Ovary (tissue), 9 donors: Measurements from ENCODE around the gene PLXDC2. TPM values are rescaled to one million over a fixed set of nuclear protein-coding genes. Genes with fewer than 3 reads are reported as not detected.

Experiments used
- DNase-seq, 5 donors: peaks; one replicate each; pipeline ENCODE4 v3.0.0-alpha.2; 2019 to 2020
- H3K27ac ChIP-seq, 2 donors: fragments of 200-600 bp; one replicate each; pipeline versions ENCODE4 v1.5.1 to v1.8.0; 2019 to 2022
- H3K27me3 ChIP-seq: fragments of 200-600 bp; one replicate; pipeline ENCODE4 v1.8.0; 2022
- H3K36me3 ChIP-seq: fragments of 200-600 bp; sonication (generic); one replicate; pipeline ENCODE4 v1.5.1; 2019
- H3K4me1 ChIP-seq: one replicate; pipeline ENCODE4 v1.8.1; 2013; ENCODE audit warnings: mild to moderate bottlenecking, moderate library complexity; ENCODE audit not compliant: insufficient read depth
- H3K4me3 ChIP-seq: fragments of 200-600 bp; sonication (generic); one replicate; pipeline ENCODE4 v1.5.1; 2017
- H3K9me3 ChIP-seq, 2 donors: fragments of 200-600 bp in 1 of 2; sonication (generic) in 1 of 2; one replicate each; pipeline versions ENCODE4 v1.5.1 to v1.8.1; 2013 to 2019; ENCODE audit warnings: mild to moderate bottlenecking in 1 of 2, moderate library complexity in 1 of 2
- EP300 ChIP-seq: sonication (generic); formaldehyde crosslinking; IDR thresholded peaks from one replicate; pipeline ENCODE4 v1.6.1; 2017; ENCODE audit warnings: antibody characterized with exemption
- POLR2A ChIP-seq: fragments of 450-650 bp; IDR thresholded peaks from one replicate; pipeline ENCODE4 v1.6.1; 2017; ENCODE audit warnings: antibody characterized with exemption, mild to moderate bottlenecking, moderate library complexity
- WGBS, 3 donors: extraction: QIAGEN DNeasy Blood & Tissue Kit in 1 of 3; methylation state at CpG; one replicate each; pipeline versions ENCODE4 v1.1.5 to v1.1.7; 2013 to 2017; 5-methylcytosine and 5-hydroxymethylcytosine counted together
- intact Hi-C, 4 donors: fragments of 100-400 bp; cut with DNase I; formaldehyde crosslinking; loops; one replicate each; pipeline versions ENCODE4 v1.11.0 to v1.15.1; 2022 to 2023
- polyA plus RNA-seq, 2 donors: library from polyadenylated mRNA; stranded (reverse); fragments of 200-250 nt in 1 of 2; fragments of 350-450 nt in 1 of 2; fragmentation: Illumina TruSeq in 1 of 2; extraction: RNeasy Lipid Tissue Mini Kit (QIAGEN cat#74804) in 1 of 2; gene quantifications; one replicate each; pipeline ENCODE4 v1.2.3, GENCODE V29; 2013 to 2014
- total RNA-seq, 7 donors: library from RNA; depleted of rRNA in 2 of 7; stranded (reverse); fragments of >200 nt in 2 of 7; fragmentation: NEBNext Ultra II Directional in 3 of 7; extraction: Animal tissue kit (Norgen Biotek cat#: 25700) in 3 of 7; gene quantifications; one replicate each; pipeline versions ENCODE4 v1.1.0 to v1.2.4, GENCODE V29; 2016 to 2023
- TF ChIP-seq, protein P1 (sequence below), 3 donors: fragments of 450-650 bp in 2 of 3; fragments of 200-600 bp in 1 of 3; IDR thresholded peaks; one replicate each; pipeline versions ENCODE4 v1.5.1 to v1.8.0; 2016 to 2022; ENCODE audit warnings: antibody characterized with exemption in 3 of 3, mild to moderate bottlenecking in 1 of 3
- donor health status: DM: no; HTN: no; CAD: no; lungs with moderate emphysema.
- donor health status: DM: no; HTN: no; CAD: no.
- donor health status: Bipolar disorder and iron deficiency.
- donor health status: DM: yes; HTN: yes; CAD: no.
- donor health status: DM: no; HTN: no; CAD: no.
- donor health status: DM: yes; HTN: yes; CAD: no.

The PLXDC2 gene
- total and polyA plus RNA-seq, 9 donors: 13.6 to 76.0 (median 38.0) TPM

DNA sequence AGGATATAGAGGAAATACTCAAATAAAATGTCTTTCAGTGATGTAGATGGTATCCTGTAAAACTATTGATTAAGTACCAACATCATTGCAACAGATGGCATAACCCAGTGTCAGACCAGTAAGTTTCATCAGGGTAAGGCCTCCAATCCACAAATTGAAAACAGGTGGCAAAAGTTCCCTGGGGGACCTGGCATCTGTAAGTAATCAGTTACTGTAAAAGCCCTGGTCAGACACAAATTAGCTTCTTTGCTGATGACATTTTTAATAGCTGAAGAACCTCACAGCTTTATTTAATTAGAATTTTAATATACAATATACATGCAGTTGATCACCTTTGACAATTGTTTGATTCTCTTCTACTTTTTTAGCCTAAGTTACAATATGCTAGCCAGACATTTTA, 152.5 kb downstream of the PLXDC2 start:
- TF ChIP-seq POLR2A: no peak
- TF ChIP-seq, protein P1, sequence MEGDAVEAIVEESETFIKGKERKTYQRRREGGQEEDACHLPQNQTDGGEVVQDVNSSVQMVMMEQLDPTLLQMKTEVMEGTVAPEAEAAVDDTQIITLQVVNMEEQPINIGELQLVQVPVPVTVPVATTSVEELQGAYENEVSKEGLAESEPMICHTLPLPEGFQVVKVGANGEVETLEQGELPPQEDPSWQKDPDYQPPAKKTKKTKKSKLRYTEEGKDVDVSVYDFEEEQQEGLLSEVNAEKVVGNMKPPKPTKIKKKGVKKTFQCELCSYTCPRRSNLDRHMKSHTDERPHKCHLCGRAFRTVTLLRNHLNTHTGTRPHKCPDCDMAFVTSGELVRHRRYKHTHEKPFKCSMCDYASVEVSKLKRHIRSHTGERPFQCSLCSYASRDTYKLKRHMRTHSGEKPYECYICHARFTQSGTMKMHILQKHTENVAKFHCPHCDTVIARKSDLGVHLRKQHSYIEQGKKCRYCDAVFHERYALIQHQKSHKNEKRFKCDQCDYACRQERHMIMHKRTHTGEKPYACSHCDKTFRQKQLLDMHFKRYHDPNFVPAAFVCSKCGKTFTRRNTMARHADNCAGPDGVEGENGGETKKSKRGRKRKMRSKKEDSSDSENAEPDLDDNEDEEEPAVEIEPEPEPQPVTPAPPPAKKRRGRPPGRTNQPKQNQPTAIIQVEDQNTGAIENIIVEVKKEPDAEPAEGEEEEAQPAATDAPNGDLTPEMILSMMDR (IDR thresholded peaks at IDR 0.05): no peak
- TF ChIP-seq EP300: no peak
- Histone ChIP-seq H3K4me1 (peaks cover 10% of the 10 kb centered on the region), H3K27me3 (no peaks in the 10 kb centered on the region), H3K27ac (no peak overlapping the region), H3K9me3 (no peaks in the 10 kb centered on the region), H3K36me3 (no peaks in the 10 kb centered on the region), H3K4me3 (no peak overlapping the region)
- no peak for DNase-seq
- intact Hi-C loops: no loop called here

DNA sequence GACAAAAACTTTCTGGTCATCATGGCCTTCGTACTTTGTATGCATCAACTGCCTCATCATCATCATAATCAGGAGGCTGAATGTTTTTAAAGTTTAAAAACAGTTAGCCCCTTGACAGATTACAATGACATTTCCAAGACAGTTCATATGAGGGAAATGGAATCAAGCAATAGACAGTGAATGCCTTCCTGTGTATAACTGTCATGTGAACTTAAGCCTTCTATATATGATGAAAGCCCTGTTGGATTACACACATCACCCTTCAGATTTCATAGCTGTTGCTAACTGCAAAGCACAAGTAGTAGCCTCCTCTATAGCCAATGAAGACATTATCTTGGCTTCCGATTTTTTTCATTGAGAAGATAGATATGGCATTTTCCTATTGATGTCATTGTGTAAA, 154.0 kb downstream of the PLXDC2 start:
- Histone ChIP-seq H3K9me3 (no peaks in the 10 kb centered on the region), H3K36me3 (no peaks in the 10 kb centered on the region), H3K27me3 (no peaks in the 10 kb centered on the region), H3K27ac (no peak overlapping the region), H3K4me1 (peaks cover 10% of the 10 kb centered on the region), H3K4me3 (no peak overlapping the region)
- intact Hi-C loops: no loop called here
- 56 to 58% (median 57%) methylated on average over 2 of the region's 2 CpGs for WGBS, 3 donors
- no peak for DNase-seq
- TF ChIP-seq, protein P1 (IDR thresholded peaks at IDR 0.05): no peak
- TF ChIP-seq POLR2A: no peak
- TF ChIP-seq EP300: no peak

DNA sequence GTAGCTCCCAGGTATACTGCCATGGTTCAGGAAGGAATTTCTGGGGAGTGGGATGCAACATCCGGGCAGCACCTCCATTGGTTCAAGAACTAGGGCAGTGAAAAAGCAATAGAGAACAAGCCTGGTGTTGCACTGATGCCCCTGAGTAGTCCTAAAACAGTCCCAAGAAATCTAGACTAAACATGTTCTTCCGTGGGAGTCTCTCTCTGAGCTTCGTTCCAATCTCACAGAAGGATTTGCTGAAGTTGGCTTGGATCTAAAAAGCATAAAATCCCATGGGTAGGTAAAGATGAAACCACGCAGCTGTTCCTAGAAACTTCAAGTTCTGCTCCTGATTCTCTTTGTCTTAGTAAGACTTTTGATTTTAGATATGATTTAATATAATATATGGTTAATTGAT, 154.5 kb downstream of the PLXDC2 start:
- Histone ChIP-seq H3K27me3 (no peaks in the 10 kb centered on the region), H3K4me1 (peaks cover 10% of the 10 kb centered on the region), H3K36me3 (no peaks in the 10 kb centered on the region), H3K4me3 (no peak overlapping the region), H3K27ac (no peak overlapping the region), H3K9me3 (no peaks in the 10 kb centered on the region)
- no peak for DNase-seq
- WGBS, 3 donors: 5 to 17% (median 6%) methylated on average over 4 of the region's 4 CpGs
- intact Hi-C loops: no loop called here
- TF ChIP-seq POLR2A: no peak
- TF ChIP-seq, protein P1 (IDR thresholded peaks at IDR 0.05): no peak
- TF ChIP-seq EP300: no peak

DNA sequence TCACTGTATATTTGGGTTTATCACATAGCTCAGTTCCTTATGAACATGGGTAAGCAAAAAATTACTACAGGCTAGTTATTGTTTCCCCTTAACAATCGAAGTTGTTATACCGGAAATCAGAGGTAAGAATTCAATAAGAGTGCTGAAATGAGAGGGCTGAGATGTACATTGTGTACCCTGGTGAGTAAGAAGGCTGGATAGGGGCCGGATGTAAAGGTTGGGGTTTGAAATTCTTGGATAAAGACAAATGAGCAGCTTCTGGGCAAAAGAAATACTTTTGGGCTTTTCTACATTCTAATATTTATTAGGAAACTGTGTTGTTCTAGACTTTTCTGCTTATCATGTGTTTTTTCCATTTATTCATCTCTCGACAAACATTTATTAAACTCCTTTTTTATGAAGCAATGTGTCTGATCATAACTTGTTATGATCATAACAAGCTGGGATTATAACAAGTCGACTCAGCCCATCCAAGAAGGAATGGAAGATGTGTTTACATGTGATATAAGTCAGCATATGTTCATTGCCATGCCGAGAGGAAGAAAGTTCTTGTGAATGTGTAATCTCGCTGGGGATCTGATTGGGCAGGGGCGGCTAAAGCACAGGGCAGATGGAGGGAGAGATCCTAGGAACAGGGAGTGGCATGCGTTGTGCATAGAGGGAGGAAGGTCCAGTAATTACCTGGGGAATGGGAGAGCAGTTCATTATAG, 155.3 kb downstream of the PLXDC2 start:
- TF ChIP-seq POLR2A: no peak
- TF ChIP-seq, protein P1 (IDR thresholded peaks at IDR 0.05): no peak
- TF ChIP-seq EP300: no peak
- no peaks in the 10 kb centered on the region for H3K27me3 ChIP-seq
- intact Hi-C loops: no loop called here
- no peaks in the 10 kb centered on the region for H3K9me3 ChIP-seq
- no peak overlapping the region for H3K4me3 ChIP-seq
- no peaks in the 10 kb centered on the region for H3K36me3 ChIP-seq
- H3K27ac ChIP-seq: no peak overlapping the region
- DNase-seq: no peak
- H3K4me1 ChIP-seq: peaks cover 10% of the 10 kb centered on the region
- WGBS, 3 donors: 31 to 45% (median 36%) methylated on average over 9 of the region's 9 CpGs
